HepG2 (cell line): ENCODE data around the gene PSD. TPM values are rescaled to one million over a fixed set of nuclear protein-coding genes. Genes with fewer than 3 reads are reported as not detected.
A peak's percentile ranks its signal among the peaks of the same experiment; 100 is the strongest.

Experiments
- ATRX ChIP-seq: sonication (generic); formaldehyde crosslinking; IDR thresholded peaks from 2 replicates; pipeline ENCODE4 v1.4.0; 2020; ENCODE audit warnings: missing genetic modification reagents, borderline replicate concordance
- CSRNP2 ChIP-seq: sonication (generic); formaldehyde crosslinking; conservative IDR thresholded peaks from 2 replicates; pipeline ENCODE4 v1.8.0; 2022; ENCODE audit warnings: low read depth, missing genetic modification reagents
- ELF3 ChIP-seq: IDR thresholded peaks from 2 replicates; pipeline ENCODE4 v1.6.1; 2016; ENCODE audit warnings: missing genetic modification reagents, missing compliant biosample characterization
- MLXIP ChIP-seq: sonication (generic); formaldehyde crosslinking; IDR thresholded peaks from 2 replicates; pipeline ENCODE4 v1.9.0; 2021; ENCODE audit warnings: missing genetic modification reagents, borderline replicate concordance
- NFKBIZ ChIP-seq: IDR thresholded peaks from 2 replicates; pipeline ENCODE4 v1.6.1; 2018; ENCODE audit warnings: missing genetic modification reagents, missing compliant biosample characterization
- SP2 ChIP-seq: sonication (generic); formaldehyde crosslinking; IDR thresholded peaks from 2 replicates; pipeline ENCODE4 v1.5.1; 2020; ENCODE audit warnings: mild to moderate bottlenecking, missing genetic modification reagents
- TCF7 ChIP-seq: sonication (generic); IDR thresholded peaks from 2 replicates; pipeline ENCODE4 v1.6.1; 2016; ENCODE audit warnings: antibody characterized with exemption, low read depth
- TFDP1 ChIP-seq: IDR thresholded peaks from 2 replicates; pipeline ENCODE4 v1.6.1; 2016; ENCODE audit warnings: missing compliant biosample characterization, missing genetic modification reagents, borderline replicate concordance
- THAP11 ChIP-seq: IDR thresholded peaks from 2 replicates; pipeline ENCODE4 v1.6.1; 2016; ENCODE audit warnings: missing biosample characterization, missing genetic modification reagents
- ZBTB2 ChIP-seq: sonication (generic); formaldehyde crosslinking; IDR thresholded peaks from 2 replicates; pipeline ENCODE4 v1.8.0; 2022; ENCODE audit warnings: low read depth, missing genetic modification reagents
- ZFX ChIP-seq: sonication (generic); formaldehyde crosslinking; IDR thresholded peaks from 2 replicates; pipeline ENCODE4 v1.4.0; 2020; ENCODE audit warnings: mild to moderate bottlenecking, low read depth, missing genetic modification reagents, moderate library complexity
- ZMYM2 ChIP-seq: sonication (generic); formaldehyde crosslinking; IDR thresholded peaks from 2 replicates; pipeline ENCODE4 v1.8.0; 2022; ENCODE audit warnings: mild to moderate bottlenecking, missing genetic modification reagents
- ZNF296 ChIP-seq: sonication (generic); formaldehyde crosslinking; conservative IDR thresholded peaks from 2 replicates; pipeline ENCODE4 v1.5.0; 2020; ENCODE audit warnings: mild to moderate bottlenecking, missing genetic modification reagents
- ZNF609 ChIP-seq: sonication (generic); formaldehyde crosslinking; IDR thresholded peaks from 2 replicates; pipeline ENCODE4 v1.4.0; 2020; ENCODE audit warnings: mild to moderate bottlenecking, missing genetic modification reagents, borderline replicate concordance
- ZNF768 ChIP-seq: sonication (generic); formaldehyde crosslinking; IDR thresholded peaks from 2 replicates; pipeline ENCODE4 v1.4.0; 2020; ENCODE audit warnings: missing genetic modification reagents
- ZZZ3 ChIP-seq: sonication (generic); formaldehyde crosslinking; IDR thresholded peaks from 2 replicates; pipeline ENCODE4 v1.4.0; 2020; ENCODE audit warnings: missing genetic modification reagents, mild to moderate bottlenecking, borderline replicate concordance
- polyA plus RNA-seq, 8 experiments: library from polyadenylated mRNA; depleted of rRNA in 3 of 8; stranded (reverse) in 7 of 8; unstranded in 1 of 8; fragments of >200 nt; fragmentation: Illumina TruSeq in 4 of 8; extraction: Trizol in 4 of 8; gene quantifications; 2 replicates each; pipeline versions ENCODE4 v1.2.1 to v1.2.3, GENCODE V29; 2011 to 2016; ENCODE audit warnings: low read depth in 4 of 8, missing spikeins in 1 of 8, mixed read lengths in 1 of 8; ENCODE audit not compliant: insufficient read depth in 1 of 8
- total RNA-seq, 5 experiments: library from RNA; depleted of rRNA; stranded (reverse); fragments of >200 nt; fragmentation: Illumina TruSeq; extraction: Trizol; gene quantifications; 2 replicates each; pipeline ENCODE4 v1.2.3, GENCODE V29; 2016; ENCODE audit warnings: low read depth in 1 of 5

Gene PSD
- total and polyA plus RNA-seq, 2 of the 13 experiments (the other 11 are each of a cell fraction or from before 2014, with no cell fraction given), result 0.35 to 0.58 TPM

GRCh38 chr10:102419269-102420180 lies 940 bp upstream of the PSD start (continued):
- TF ChIP-seq THAP11, result 0 out of 2 replicates have a peak, but pooled peaks have one; percentile 48
- no peak for TF ChIP-seq ZBTB2 (CRISPR knock-in tag)
- peak; percentile 17; the same call in 1 of the 2 replicates for TF ChIP-seq ZNF768 (CRISPR knock-in tag)
- no peak for TF ChIP-seq ZNF609 (CRISPR knock-in tag)
- no peak for TF ChIP-seq CSRNP2 (CRISPR knock-in tag)
- no peak for TF ChIP-seq ZZZ3 (CRISPR knock-in tag)
- no peak for TF ChIP-seq NFKBIZ (CRISPR knock-in tag)
- TF ChIP-seq MLXIP (CRISPR knock-in tag), result peak; percentile 76; the same call in 1 of the 2 replicates
- 0 out of 2 replicates have a peak, but pooled peaks have one; percentile 16 for TF ChIP-seq TFDP1 (CRISPR knock-in tag)
- no peak for TF ChIP-seq SP2
- no peak for TF ChIP-seq ZMYM2 (CRISPR knock-in tag)
- TF ChIP-seq ELF3 (CRISPR knock-in tag), result no peak; the same call in 1 of the 2 replicates
- TF ChIP-seq ZFX (CRISPR knock-in tag), result no peak
- TF ChIP-seq TCF7, result no peak
- 0 out of 2 replicates have a peak, but pooled peaks have one; percentile 12 for TF ChIP-seq ZNF296 (CRISPR knock-in tag)
- TF ChIP-seq ATRX, result no peak
